ENCODE measurements around the gene GPR132.
"Not testable (repeated sequence)": the region's sequence is repeated elsewhere in the genome, so short reads cannot be mapped to it uniquely, and the experiment has no call there.

Gene GPR132

GRCh38 chr14:105065280-105066228 is at the start of gene GPR132:
Gene GPR132 (minus strand): TSS chr14:105065430. CDS start chr14:105055420, 10,010 bp downstream.
- H3K36me3 ChIP-seq (ENCODE audit: control insufficient read depth, insufficient read depth, low read length) = no peaks in the 10 kb centered on the region
- no peaks in the 10 kb centered on the region for H3K27me3 ChIP-seq (ENCODE audit: control insufficient read depth, insufficient read depth, low read length)
- DNase-seq (ENCODE audit: low read depth, low spot score) = no peak
- no peak within 1 kb of the TSS for H3K4me3 ChIP-seq (ENCODE audit: low read length)
- no CpG with 5 or more reads among the region's 22 CpGs for WGBS (ENCODE audit: insufficient coverage, insufficient read length)
- H3K9me3 ChIP-seq (ENCODE audit: control insufficient read depth, insufficient read depth, low read length) = no peaks in the 10 kb centered on the region
- no peak within 1 kb of the TSS for H3K27ac ChIP-seq (ENCODE audit: low read length)
- H3K4me1 ChIP-seq (ENCODE audit: control insufficient read depth, insufficient read depth, low read length) = no peaks in the 10 kb centered on the region

- H3K4me1 ChIP-seq (ENCODE audit: control insufficient read depth, insufficient read depth, low read length); DNase-seq (ENCODE audit: low read depth, low spot score); H3K4me3 ChIP-seq (ENCODE audit: low read length); H3K36me3 ChIP-seq (ENCODE audit: control insufficient read depth, insufficient read depth, low read length); H3K27me3 ChIP-seq (ENCODE audit: control insufficient read depth, insufficient read depth, low read length); H3K9me3 ChIP-seq (ENCODE audit: control insufficient read depth, insufficient read depth, low read length); H3K27ac ChIP-seq (ENCODE audit: low read length): not testable (repeated sequence)
- WGBS (ENCODE audit: insufficient coverage, insufficient read length) = no CpG with 5 or more reads among the region's 8 CpGs
Observed at GRCh38 chr14:105109243-105109642, 44.0 kb upstream of the GPR132 start.

- H3K4me3 ChIP-seq (ENCODE audit: low read length) = no peak overlapping the region
- no peaks in the 10 kb centered on the region for H3K9me3 ChIP-seq (ENCODE audit: control insufficient read depth, insufficient read depth, low read length)
- no CpG with 5 or more reads among the region's 7 CpGs for WGBS (ENCODE audit: insufficient coverage, insufficient read length)
- H3K4me1 ChIP-seq (ENCODE audit: control insufficient read depth, insufficient read depth, low read length) = no peaks in the 10 kb centered on the region
- DNase-seq (ENCODE audit: low read depth, low spot score) = no peak
- no peak overlapping the region for H3K27ac ChIP-seq (ENCODE audit: low read length)
- H3K36me3 ChIP-seq (ENCODE audit: control insufficient read depth, insufficient read depth, low read length) = no peaks in the 10 kb centered on the region
- no peaks in the 10 kb centered on the region for H3K27me3 ChIP-seq (ENCODE audit: control insufficient read depth, insufficient read depth, low read length)
Observed at GRCh38 chr14:105108516-105108864, 43.3 kb upstream of the GPR132 start.

GRCh38 chr14:105107781-105108515 is 42.7 kb upstream of the GPR132 start:
- H3K4me3 ChIP-seq (ENCODE audit: low read length) = no peak overlapping the region
- DNase-seq (ENCODE audit: low read depth, low spot score) = no peak
- H3K27ac ChIP-seq (ENCODE audit: low read length) = no peak overlapping the region
- no peaks in the 10 kb centered on the region for H3K36me3 ChIP-seq (ENCODE audit: control insufficient read depth, insufficient read depth, low read length)
- no peaks in the 10 kb centered on the region for H3K4me1 ChIP-seq (ENCODE audit: control insufficient read depth, insufficient read depth, low read length)
- WGBS (ENCODE audit: insufficient coverage, insufficient read length) = no CpG with 5 or more reads among the region's 9 CpGs
- H3K9me3 ChIP-seq (ENCODE audit: control insufficient read depth, insufficient read depth, low read length) = no peaks in the 10 kb centered on the region
- no peaks in the 10 kb centered on the region for H3K27me3 ChIP-seq (ENCODE audit: control insufficient read depth, insufficient read depth, low read length)

- Histone ChIP-seq H3K36me3 (ENCODE audit: control insufficient read depth, insufficient read depth, low read length) (no peaks in the 10 kb centered on the region), H3K27me3 (ENCODE audit: control insufficient read depth, insufficient read depth, low read length) (no peaks in the 10 kb centered on the region), H3K9me3 (ENCODE audit: control insufficient read depth, insufficient read depth, low read length) (no peaks in the 10 kb centered on the region), H3K4me3 (ENCODE audit: low read length) (no peak overlapping the region), H3K27ac (ENCODE audit: low read length) (no peak overlapping the region), H3K4me1 (ENCODE audit: control insufficient read depth, insufficient read depth, low read length) (no peaks in the 10 kb centered on the region)
- DNase-seq (ENCODE audit: low read depth, low spot score) = no peak
- whole genome bisulfite sequencing (ENCODE audit: insufficient coverage, insufficient read length) = no CpG with 5 or more reads among the region's 7 CpGs
Observed at GRCh38 chr14:105107351-105107750, 42.1 kb upstream of the GPR132 start.

GRCh38 chr14:105105158-105105557 is 39.9 kb upstream of the GPR132 start:
- no peaks in the 10 kb centered on the region for H3K27me3 ChIP-seq (ENCODE audit: control insufficient read depth, insufficient read depth, low read length)
- no CpG with 5 or more reads among the region's 7 CpGs for WGBS (ENCODE audit: insufficient coverage, insufficient read length)
- H3K27ac ChIP-seq (ENCODE audit: low read length) = no peak overlapping the region

GRCh38 chr14:105102893-105103292 is 37.7 kb upstream of the GPR132 start:
- H3K9me3 ChIP-seq (ENCODE audit: control insufficient read depth, insufficient read depth, low read length) = no peaks in the 10 kb centered on the region
- no peak overlapping the region for H3K4me3 ChIP-seq (ENCODE audit: low read length)
- no peaks in the 10 kb centered on the region for H3K36me3 ChIP-seq (ENCODE audit: control insufficient read depth, insufficient read depth, low read length)
- no peak overlapping the region for H3K27ac ChIP-seq (ENCODE audit: low read length)
- no peaks in the 10 kb centered on the region for H3K4me1 ChIP-seq (ENCODE audit: control insufficient read depth, insufficient read depth, low read length)
- WGBS (ENCODE audit: insufficient coverage, insufficient read length) = no CpG with 5 or more reads among the region's 3 CpGs
- no peaks in the 10 kb centered on the region for H3K27me3 ChIP-seq (ENCODE audit: control insufficient read depth, insufficient read depth, low read length)
- DNase-seq (ENCODE audit: low read depth, low spot score) = no peak

More at GRCh38 chr14:105105158-105105557, 39.9 kb upstream of the GPR132 start:
- no peak overlapping the region for H3K4me3 ChIP-seq (ENCODE audit: low read length)
- no peak for DNase-seq (ENCODE audit: low read depth, low spot score)
- no peaks in the 10 kb centered on the region for H3K9me3 ChIP-seq (ENCODE audit: control insufficient read depth, insufficient read depth, low read length)
- H3K36me3 ChIP-seq (ENCODE audit: control insufficient read depth, insufficient read depth, low read length) = no peaks in the 10 kb centered on the region
- no peaks in the 10 kb centered on the region for H3K4me1 ChIP-seq (ENCODE audit: control insufficient read depth, insufficient read depth, low read length)

- DNase-seq (ENCODE audit: low read depth, low spot score) = no peak
- H3K4me3 ChIP-seq (ENCODE audit: low read length) = no peak overlapping the region
- no peaks in the 10 kb centered on the region for H3K9me3 ChIP-seq (ENCODE audit: control insufficient read depth, insufficient read depth, low read length)
- no peak overlapping the region for H3K27ac ChIP-seq (ENCODE audit: low read length)
- H3K36me3 ChIP-seq (ENCODE audit: control insufficient read depth, insufficient read depth, low read length) = no peaks in the 10 kb centered on the region
- H3K27me3 ChIP-seq (ENCODE audit: control insufficient read depth, insufficient read depth, low read length) = no peaks in the 10 kb centered on the region
- H3K4me1 ChIP-seq (ENCODE audit: control insufficient read depth, insufficient read depth, low read length) = no peaks in the 10 kb centered on the region
- WGBS (ENCODE audit: insufficient coverage, insufficient read length) = no CpG with 5 or more reads among the region's 7 CpGs
Observed at GRCh38 chr14:105102361-105102870, 37.2 kb upstream of the GPR132 start.

GRCh38 chr14:105100910-105101309 is 35.7 kb upstream of the GPR132 start:
- no peak overlapping the region for H3K27ac ChIP-seq (ENCODE audit: low read length)
- DNase-seq (ENCODE audit: low read depth, low spot score) = no peak
- H3K27me3 ChIP-seq (ENCODE audit: control insufficient read depth, insufficient read depth, low read length) = no peaks in the 10 kb centered on the region
- no peaks in the 10 kb centered on the region for H3K4me1 ChIP-seq (ENCODE audit: control insufficient read depth, insufficient read depth, low read length)
- no peak overlapping the region for H3K4me3 ChIP-seq (ENCODE audit: low read length)
- no peaks in the 10 kb centered on the region for H3K36me3 ChIP-seq (ENCODE audit: control insufficient read depth, insufficient read depth, low read length)
- no CpG with 5 or more reads among the region's 4 CpGs for WGBS (ENCODE audit: insufficient coverage, insufficient read length)
- H3K9me3 ChIP-seq (ENCODE audit: control insufficient read depth, insufficient read depth, low read length) = no peaks in the 10 kb centered on the region

GRCh38 chr14:105099778-105100177 is 34.5 kb upstream of the GPR132 start:
- Histone ChIP-seq H3K27ac (ENCODE audit: low read length) (no peak overlapping the region), H3K36me3 (ENCODE audit: control insufficient read depth, insufficient read depth, low read length) (no peaks in the 10 kb centered on the region), H3K9me3 (ENCODE audit: control insufficient read depth, insufficient read depth, low read length) (no peaks in the 10 kb centered on the region), H3K4me3 (ENCODE audit: low read length) (no peak overlapping the region), H3K4me1 (ENCODE audit: control insufficient read depth, insufficient read depth, low read length) (no peaks in the 10 kb centered on the region), H3K27me3 (ENCODE audit: control insufficient read depth, insufficient read depth, low read length) (no peaks in the 10 kb centered on the region)
- WGBS (ENCODE audit: insufficient coverage, insufficient read length) = no CpG with 5 or more reads among the region's 6 CpGs
- no peak for DNase-seq (ENCODE audit: low read depth, low spot score)

Data from iPS DF 6.9 (cell line).